Right renal pelvis (tissue), 4 donors: Measurements from ENCODE around the gene CD209. TPM values are rescaled to one million over a fixed set of nuclear protein-coding genes. Genes with fewer than 3 reads are reported as not detected.

Source experiments
- DNase-seq, 4 donors: peaks; one replicate each; pipeline ENCODE4 v3.0.0-alpha.2; 2013; ENCODE audit warnings: low read depth in 4 of 4, low spot score in 3 of 4, missing footprints in 1 of 4
- polyA plus RNA-seq, 4 donors: library from polyadenylated mRNA; unstranded; fragments of 120-200 nt; gene quantifications; one replicate each; pipeline ENCODE4 v1.2.1, GENCODE V29; 2013; ENCODE audit not compliant: insufficient read length in 4 of 4

CD209 gene
- polyA plus RNA-seq, 4 donors = 1.0 to 1.7 (median 1.3) TPM

- no peak for DNase-seq
These were observed 7.3 kb downstream of the CD209 start for GRCh38 chr19:7739801-7740681.

GRCh38 chr19:7739211-7739755 lies 8.1 kb downstream of the CD209 start:
- no peak for DNase-seq

GRCh38 chr19:7738023-7738422 lies 9.3 kb downstream of the CD209 start:
- DNase-seq = no peak

DNA sequence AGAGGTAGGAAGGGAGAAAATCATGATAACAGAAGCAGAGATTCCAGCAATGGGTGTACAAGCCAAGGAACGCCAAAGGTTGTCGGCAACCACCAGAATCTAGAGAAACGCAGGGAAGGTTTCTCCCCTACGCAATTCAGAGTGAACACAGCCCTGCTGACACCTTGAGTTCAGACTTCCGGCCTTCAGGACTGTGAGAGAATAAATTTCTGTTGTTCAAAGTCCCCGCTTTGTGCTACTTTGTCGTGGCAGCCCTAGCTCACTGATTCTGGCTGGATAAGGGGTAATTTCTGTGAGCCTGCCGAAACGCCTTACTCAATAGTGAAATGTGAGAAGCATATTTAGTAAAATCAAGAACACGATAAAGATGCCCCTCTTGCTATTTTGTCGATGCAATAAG lies 10.1 kb downstream of the CD209 start:
- DNase-seq = no peak

DNA sequence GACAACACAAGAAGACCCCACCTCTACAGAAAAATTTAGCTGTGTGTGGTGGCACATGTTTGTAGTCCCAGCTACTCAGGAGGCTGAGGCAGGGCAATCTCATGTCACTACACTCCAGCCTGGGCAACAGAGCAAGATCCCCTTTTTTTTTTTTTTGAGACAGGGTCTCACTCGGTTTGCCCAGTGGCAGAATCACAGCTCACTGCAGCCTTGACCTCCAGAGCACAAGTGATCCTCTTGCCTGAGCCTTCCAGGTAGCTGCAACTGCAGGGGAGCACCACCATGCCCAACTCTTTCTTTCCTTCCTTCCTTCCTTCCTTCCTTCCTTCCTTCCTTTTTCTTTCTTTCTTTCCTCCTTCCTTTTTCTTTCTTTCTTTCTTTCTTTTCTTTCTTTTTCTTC lies 11.2 kb downstream of the CD209 start:
- DNase-seq = no peak

GRCh38 chr19:7734220-7735203 lies 12.8 kb downstream of the CD209 start:
- no peak for DNase-seq

- DNase-seq = no peak
These were observed 14.0 kb downstream of the CD209 start for GRCh38 chr19:7733376-7733775.

GRCh38 chr19:7732045-7732444 lies 15.3 kb downstream of the CD209 start, which contains the start of gene CLEC4G:
Gene CLEC4G (minus strand): TSS chr19:7732110. CDS start chr19:7732102, 8 bp downstream.
- no peak for DNase-seq

GRCh38 chr19:7731615-7732014 lies 15.7 kb downstream of the CD209 start:
- no peak for DNase-seq

DNA sequence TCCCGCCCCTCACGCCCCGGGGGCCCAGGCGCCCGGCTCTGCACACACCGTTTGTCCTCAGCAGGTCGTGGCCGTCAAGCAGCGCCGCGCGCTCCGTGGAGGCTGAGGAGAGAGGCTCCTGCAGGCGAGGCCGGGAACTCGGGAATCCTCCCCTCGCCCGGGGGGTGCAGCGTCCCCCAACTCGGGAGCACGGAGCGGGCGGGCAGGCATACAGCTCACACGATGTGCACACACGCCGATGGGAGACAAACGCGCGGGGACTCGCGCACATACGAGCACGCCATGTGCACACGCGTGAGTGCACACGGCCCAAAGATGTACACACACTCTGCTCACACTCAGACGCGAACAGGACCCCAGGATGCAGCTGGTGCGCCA lies 16.1 kb downstream of the CD209 start:
- no peak for DNase-seq

DNA sequence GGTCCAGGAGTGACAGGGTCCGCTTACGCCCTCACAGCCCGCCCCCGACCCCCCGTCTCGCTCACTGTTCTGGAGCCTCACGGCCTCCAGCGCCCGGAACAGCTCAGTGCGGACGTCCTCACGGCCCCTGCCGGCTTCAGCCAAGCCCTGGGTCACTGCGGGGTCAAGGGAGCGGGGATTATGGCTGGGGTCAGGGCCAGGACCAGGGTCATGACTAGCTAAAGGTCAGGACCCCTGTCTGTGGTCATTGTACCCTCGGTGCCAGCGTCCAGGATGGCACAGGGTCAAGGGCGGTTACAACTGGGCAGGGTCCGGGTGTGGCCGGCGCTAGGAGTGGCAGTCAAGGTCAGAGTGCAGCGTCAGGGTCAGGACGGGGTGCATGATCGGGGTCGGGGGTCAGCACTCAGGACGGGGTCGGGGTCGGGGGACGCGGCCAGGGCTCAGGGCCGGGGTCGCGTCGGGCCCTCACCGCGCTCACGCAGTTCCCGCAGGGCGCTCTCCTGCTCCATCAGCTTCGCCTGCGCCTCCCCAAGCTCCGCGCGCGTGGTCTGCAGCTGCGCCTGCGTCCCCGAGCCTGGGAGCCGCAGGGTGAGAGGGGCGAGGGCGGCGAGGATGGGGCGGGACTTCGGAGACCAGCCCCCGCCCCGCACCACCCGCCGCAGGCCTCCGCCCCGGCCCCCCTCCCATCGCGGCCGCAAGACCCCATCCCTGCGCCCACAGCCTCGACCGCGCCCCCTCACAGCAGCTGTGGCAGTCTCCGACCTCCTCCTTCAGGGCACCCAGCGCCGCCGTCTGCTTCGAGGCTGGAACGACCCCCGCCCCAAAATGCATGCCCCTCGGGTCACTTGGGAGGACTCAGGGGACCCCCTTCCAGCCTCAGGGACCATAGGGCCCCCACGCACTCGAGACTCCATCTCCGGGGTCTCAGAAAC lies 16.8 kb downstream of the CD209 start:
- DNase-seq = no peak

DNA sequence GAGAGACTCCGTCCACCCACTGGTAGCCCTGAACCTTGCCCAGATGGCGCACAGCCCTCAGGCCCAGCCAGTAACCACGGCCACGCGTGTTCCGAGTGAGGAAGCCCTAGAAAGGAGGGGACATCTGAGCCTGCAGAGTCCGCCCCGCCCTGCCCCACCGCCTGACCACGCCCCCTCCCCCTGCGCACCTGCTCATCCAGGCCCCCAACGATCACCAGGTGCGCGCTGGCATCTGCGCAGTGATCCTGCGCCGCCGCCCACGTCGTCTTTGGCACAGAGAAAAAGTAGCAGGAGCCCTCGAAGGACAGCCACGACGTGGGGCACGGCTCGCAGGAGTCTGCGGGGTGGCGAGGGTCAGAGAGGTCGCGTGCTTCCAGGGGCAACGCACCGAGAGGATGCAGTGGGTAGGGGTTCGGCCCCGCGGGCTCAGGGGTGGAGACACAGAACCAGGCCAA lies 17.5 kb downstream of the CD209 start:
- DNase-seq = no peak

- DNase-seq = no peak
These were observed 18.1 kb downstream of the CD209 start for GRCh38 chr19:7729211-7729610.

- DNase-seq = no peak
These were observed 21.5 kb downstream of the CD209 start for GRCh38 chr19:7725791-7726190.

DNA sequence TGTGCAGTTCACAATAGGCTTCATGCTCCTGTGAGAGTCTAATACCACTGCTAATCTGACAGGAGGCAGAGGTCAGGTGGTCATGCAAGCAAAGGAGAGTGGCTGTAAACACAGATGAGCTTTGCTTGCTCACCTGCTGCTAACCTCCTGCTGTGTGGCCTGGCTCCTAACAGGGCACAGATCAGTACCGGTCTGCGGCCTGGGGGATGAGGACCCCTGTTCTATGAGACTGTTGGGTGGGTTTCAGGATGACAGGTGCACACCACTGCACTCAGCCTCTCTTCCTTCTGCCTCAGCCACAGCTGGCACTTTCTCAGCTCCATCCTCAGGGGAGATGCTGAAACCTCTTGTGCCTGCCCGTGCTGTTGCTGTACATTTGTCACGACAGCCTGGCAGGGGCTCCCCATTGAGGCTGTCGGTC lies 25.1 kb downstream of the CD209 start:
- DNase-seq = no peak

GRCh38 chr19:7720351-7720750 lies 27.0 kb downstream of the CD209 start:
- DNase-seq = no peak

- DNase-seq = no peak
These were observed 28.7 kb downstream of the CD209 start for GRCh38 chr19:7718668-7719067.

DNA sequence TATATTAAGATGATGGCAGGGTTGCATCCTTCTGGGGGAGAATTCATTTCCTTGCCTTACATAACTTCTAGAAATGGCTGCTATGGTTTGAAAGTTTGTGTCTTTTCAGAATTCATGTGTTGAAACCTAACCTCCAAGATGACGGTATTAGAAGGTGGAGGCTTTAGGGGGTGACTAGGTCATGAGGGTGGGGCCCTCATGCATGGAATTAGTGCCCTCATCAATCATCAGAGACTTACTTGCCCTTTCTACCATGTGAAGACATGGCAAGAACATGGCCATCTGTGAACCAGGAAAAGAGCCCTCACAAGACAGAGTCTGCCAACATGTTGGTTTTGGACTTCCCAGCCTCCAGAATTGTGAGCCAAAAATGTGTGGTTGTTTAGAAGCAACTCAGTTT lies 30.6 kb downstream of the CD209 start:
- DNase-seq = no peak

DNA sequence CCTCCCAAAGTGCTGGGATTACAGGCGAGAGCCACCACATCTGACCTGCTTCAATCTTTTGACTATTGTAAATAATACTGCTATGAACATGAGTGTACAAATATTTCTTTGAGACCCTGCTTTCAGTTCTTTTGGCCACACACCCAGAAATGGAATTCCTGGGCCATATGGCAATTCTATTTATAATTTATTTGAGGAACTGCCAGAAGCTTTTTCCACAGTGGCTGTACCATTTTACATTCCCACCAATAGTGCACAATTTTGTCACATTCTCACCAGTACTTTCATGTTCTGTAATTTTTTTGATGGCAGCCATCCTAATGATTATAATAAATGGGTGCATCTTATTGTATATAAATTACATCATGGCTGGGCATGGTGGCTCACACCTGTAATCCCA lies 31.7 kb downstream of the CD209 start:
- DNase-seq = no peak

DNA sequence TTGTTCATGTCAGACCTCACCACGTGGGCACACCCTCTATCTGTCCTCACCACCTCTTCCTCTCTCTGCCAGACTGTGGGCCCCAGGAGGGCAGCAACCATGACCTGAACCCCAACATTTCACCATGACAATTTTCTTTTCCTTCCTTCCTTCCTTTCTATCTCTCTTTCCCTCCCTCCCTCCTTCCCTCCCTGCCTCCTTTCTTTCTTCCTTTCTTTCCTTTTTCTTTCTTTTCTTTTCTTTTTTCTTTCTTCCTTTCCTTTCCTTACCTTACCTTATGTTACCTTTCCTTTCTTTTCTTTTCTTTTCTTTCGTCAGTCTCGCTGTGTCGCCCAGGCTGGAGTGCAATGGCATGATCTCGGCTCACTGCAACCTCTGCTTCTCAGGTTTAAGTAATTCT lies 36.7 kb downstream of the CD209 start:
- no peak for DNase-seq
